Peyer's patch (tissue), 4 donors: ENCODE results near the gene GCKR. TPM values are rescaled to one million over a fixed set of nuclear protein-coding genes. Genes with fewer than 3 reads are reported as not detected.

Experiments used
- DNase-seq, 3 donors: peaks; one replicate each; pipeline ENCODE4 v3.0.0-alpha.2; 2017 to 2019
- H3K27ac ChIP-seq, 4 donors: fragments of 200-600 bp; sonication (generic); one replicate each; pipeline ENCODE4 v1.5.1; 2016 to 2019
- H3K27me3 ChIP-seq, 2 donors: fragments of 200-600 bp; sonication (generic); one replicate each; pipeline ENCODE4 v1.5.1; 2019
- H3K36me3 ChIP-seq, 3 donors: fragments of 200-600 bp; sonication (generic); one replicate each; pipeline ENCODE4 v1.5.1; 2016 to 2019
- H3K4me1 ChIP-seq, 4 donors: fragments of 200-600 bp; sonication (generic); one replicate each; pipeline ENCODE4 v1.5.1; 2016 to 2019
- H3K4me3 ChIP-seq, 4 donors: fragments of 200-600 bp; sonication (generic); 1 replicate in 3 of 4; 2 replicates in 1 of 4; pipeline ENCODE4 v1.5.1; 2016 to 2019; ENCODE audit warnings: mild to moderate bottlenecking in 1 of 4
- H3K9me3 ChIP-seq, 4 donors: fragments of 200-600 bp; sonication (generic); one replicate each; pipeline ENCODE4 v1.5.1; 2016 to 2019; ENCODE audit warnings: mild to moderate bottlenecking in 1 of 4
- POLR2A ChIP-seq, 2 donors: fragments of 450-650 bp; IDR thresholded peaks; one replicate each; pipeline ENCODE4 v1.5.1; 2017; ENCODE audit warnings: antibody characterized with exemption in 2 of 2, mild to moderate bottlenecking in 2 of 2, moderate library complexity in 2 of 2
- total RNA-seq, 4 donors: library from RNA; depleted of rRNA; stranded (reverse); fragments of >200 nt; gene quantifications; one replicate each; pipeline ENCODE4 v1.1.0, GENCODE V29; 2016
- TF ChIP-seq, protein P1 (sequence below), 6 experiments: fragments of 450-650 bp in 4 of 6; fragments of 200-600 bp in 2 of 6; sonication (generic) in 1 of 6; IDR thresholded peaks; one replicate each; pipeline ENCODE4 v1.5.1; 2017 to 2019; ENCODE audit warnings: antibody characterized with exemption in 6 of 6, mild to moderate bottlenecking in 3 of 6, moderate library complexity in 1 of 6

The GCKR gene
- total RNA-seq, 4 donors from 2014 or later: 0.53 to 0.94 TPM; not detected in 2

DNA sequence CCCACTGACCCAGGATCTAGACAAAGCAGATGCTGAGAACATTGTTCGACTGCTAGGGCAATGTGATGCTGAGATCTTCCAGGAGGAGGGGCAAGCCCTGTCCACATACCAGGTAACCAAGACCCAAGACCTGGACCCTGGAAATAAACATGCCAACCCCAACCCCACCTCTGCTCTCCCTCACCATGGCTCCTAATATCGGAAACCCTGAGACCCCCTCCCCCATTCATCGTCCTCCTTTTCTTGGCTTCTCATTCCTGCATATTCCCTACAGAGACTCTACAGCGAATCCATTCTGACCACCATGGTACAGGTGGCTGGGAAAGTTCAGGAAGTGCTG lies 619 bp downstream of the GCKR start:
- Histone ChIP-seq H3K36me3 (no peaks in the 10 kb centered on the region), H3K4me1 (peaks cover 0 to 10% (median 4%) of the 10 kb centered on the region in 4 donors), H3K27me3 (peaks cover 0 to 4% of the 10 kb centered on the region in 2 donors), H3K4me3 (peak overlapping the region in 1 of 4 donors; percentile 4), H3K9me3 (no peaks in the 10 kb centered on the region), H3K27ac (no peak overlapping the region)
- no peak for DNase-seq
- TF ChIP-seq POLR2A (IDR thresholded peaks at IDR 0.05): no peak
- TF ChIP-seq, protein P1, sequence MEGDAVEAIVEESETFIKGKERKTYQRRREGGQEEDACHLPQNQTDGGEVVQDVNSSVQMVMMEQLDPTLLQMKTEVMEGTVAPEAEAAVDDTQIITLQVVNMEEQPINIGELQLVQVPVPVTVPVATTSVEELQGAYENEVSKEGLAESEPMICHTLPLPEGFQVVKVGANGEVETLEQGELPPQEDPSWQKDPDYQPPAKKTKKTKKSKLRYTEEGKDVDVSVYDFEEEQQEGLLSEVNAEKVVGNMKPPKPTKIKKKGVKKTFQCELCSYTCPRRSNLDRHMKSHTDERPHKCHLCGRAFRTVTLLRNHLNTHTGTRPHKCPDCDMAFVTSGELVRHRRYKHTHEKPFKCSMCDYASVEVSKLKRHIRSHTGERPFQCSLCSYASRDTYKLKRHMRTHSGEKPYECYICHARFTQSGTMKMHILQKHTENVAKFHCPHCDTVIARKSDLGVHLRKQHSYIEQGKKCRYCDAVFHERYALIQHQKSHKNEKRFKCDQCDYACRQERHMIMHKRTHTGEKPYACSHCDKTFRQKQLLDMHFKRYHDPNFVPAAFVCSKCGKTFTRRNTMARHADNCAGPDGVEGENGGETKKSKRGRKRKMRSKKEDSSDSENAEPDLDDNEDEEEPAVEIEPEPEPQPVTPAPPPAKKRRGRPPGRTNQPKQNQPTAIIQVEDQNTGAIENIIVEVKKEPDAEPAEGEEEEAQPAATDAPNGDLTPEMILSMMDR (IDR thresholded peaks at IDR 0.05): no peak

DNA sequence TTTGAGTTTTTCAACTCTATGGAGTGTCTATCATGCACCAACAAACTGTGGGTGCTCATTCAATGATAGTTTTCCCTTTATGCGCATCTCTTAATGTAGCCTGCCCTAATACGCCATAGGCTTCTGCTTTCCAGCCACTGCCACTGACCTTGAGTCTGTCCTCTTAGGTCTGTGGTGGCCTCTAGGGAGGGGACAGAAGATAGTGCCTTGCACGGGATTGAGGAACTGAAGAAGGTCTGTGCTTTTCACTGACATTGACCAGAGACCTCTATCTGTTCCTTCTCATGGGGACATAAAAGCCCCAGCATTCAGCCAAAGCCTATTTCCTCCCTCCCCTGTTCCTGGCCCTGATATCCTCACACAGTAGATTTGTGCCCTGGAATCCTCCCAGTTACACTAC lies 2.3 kb downstream of the GCKR start:
- Histone ChIP-seq H3K4me3 (no peak overlapping the region), H3K36me3 (no peaks in the 10 kb centered on the region), H3K4me1 (peaks cover 0 to 10% (median 4%) of the 10 kb centered on the region in 4 donors), H3K9me3 (no peaks in the 10 kb centered on the region), H3K27me3 (peaks cover 0 to 4% of the 10 kb centered on the region in 2 donors), H3K27ac (no peak overlapping the region)
- no peak for TF ChIP-seq POLR2A (IDR thresholded peaks at IDR 0.05)
- TF ChIP-seq, protein P1 (IDR thresholded peaks at IDR 0.05): no peak
- no peak for DNase-seq

DNA sequence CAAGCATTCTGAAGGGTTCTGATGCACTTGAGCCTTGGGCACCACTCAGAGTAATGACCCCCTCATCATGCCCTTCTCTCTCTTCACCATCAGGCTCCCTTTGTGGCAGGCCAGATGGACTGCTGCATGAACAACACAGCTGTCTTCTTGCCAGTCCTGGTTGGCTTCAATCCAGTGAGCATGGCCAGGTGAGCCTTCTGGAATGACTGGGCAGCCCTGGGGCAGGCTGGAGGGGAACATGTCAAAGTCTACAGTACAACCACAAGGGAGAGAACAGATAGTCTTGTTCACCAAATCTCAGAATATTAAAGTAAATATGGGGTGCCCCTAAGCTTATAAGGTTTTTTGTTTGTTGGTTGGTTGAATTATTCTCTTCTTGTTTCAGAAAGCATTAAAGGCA lies 4.4 kb downstream of the GCKR start:
- TF ChIP-seq, protein P1 (IDR thresholded peaks at IDR 0.05): no peak
- TF ChIP-seq POLR2A (IDR thresholded peaks at IDR 0.05): no peak
- no peak for DNase-seq

DNA sequence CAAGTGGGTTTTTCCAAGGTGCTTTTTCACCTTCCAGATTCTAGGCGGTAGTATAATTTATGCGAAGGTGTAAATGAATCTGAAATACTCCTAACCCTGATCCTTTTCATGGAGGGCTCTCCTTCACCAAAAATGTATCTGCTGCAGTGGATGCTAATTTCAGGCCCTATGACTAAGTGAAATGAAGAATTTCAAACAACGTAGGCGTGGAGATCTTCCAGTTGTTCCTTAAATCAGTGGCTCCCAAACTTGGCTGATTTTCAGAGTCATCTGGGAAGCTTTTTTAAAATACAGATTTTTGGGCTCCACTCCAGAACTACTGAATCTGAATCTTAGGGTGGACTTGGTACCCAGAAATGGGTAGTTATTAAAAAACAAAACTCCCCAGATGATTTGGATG lies 5.5 kb downstream of the GCKR start:
- H3K9me3 ChIP-seq: no peaks in the 10 kb centered on the region
- no peak for DNase-seq
- no peak for TF ChIP-seq POLR2A (IDR thresholded peaks at IDR 0.05)
- TF ChIP-seq, protein P1 (IDR thresholded peaks at IDR 0.05): no peak
- no peaks in the 10 kb centered on the region for H3K36me3 ChIP-seq
- no peaks in the 10 kb centered on the region for H3K27me3 ChIP-seq
- no peak overlapping the region for H3K27ac ChIP-seq
- H3K4me3 ChIP-seq: no peak overlapping the region
- no peaks in the 10 kb centered on the region for H3K4me1 ChIP-seq

More for the DNA sequence above, 4.4 kb downstream of the GCKR start:
- Histone ChIP-seq H3K27me3 (no peaks in the 10 kb centered on the region), H3K4me3 (no peak overlapping the region), H3K9me3 (no peaks in the 10 kb centered on the region), H3K27ac (no peak overlapping the region), H3K36me3 (no peaks in the 10 kb centered on the region), H3K4me1 (peaks cover 0 to 3% (median 0%) of the 10 kb centered on the region in 4 donors)

DNA sequence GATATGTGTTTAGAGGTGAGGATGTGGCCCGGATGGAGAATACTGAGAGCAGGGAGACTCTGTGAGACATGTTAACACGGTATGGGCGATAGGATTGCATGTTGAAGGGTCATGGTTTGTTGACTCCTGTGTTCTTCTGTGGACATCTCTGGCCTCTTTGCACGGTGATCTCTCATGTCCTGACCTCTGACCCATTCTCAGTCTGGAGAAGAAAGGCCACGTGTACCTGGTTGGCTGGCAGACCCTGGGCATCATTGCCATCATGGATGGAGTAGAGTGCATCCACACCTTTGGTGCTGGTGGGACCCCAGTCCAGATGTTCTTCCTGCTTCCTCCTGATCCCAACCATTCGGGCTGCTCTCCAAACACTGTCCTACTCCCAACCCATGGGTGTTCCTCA lies 9.9 kb downstream of the GCKR start:
- TF ChIP-seq, protein P1 (IDR thresholded peaks at IDR 0.05): no peak
- no peak for TF ChIP-seq POLR2A (IDR thresholded peaks at IDR 0.05)
- no peaks in the 10 kb centered on the region for H3K4me1 ChIP-seq
- H3K36me3 ChIP-seq: no peaks in the 10 kb centered on the region
- no peaks in the 10 kb centered on the region for H3K27me3 ChIP-seq
- no peak overlapping the region for H3K4me3 ChIP-seq
- DNase-seq: no peak
- no peaks in the 10 kb centered on the region for H3K9me3 ChIP-seq
- H3K27ac ChIP-seq: no peak overlapping the region

DNA sequence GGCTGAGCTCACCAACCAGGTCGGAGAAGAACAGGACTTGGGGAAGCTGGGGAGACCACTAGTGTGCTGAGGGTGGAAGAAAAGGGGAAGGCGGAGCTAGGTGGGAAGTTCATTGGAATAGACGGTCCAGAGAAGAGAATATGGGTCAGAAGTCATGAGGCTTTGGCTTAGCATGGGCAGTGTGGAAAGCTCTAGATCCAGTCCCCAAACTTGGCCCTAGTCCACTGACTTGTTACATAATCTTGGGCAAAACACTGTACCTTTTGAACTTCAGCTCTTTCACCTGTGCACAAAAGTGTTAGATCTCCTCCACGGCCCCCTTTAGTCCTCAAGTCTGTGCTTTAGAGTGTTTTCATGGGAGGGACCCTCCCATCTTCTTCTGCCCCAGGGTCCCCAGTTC lies 10.7 kb downstream of the GCKR start:
- no peaks in the 10 kb centered on the region for H3K36me3 ChIP-seq
- H3K4me1 ChIP-seq: no peaks in the 10 kb centered on the region
- H3K4me3 ChIP-seq: no peak overlapping the region

More for the DNA sequence above, 10.7 kb downstream of the GCKR start:
- Histone ChIP-seq H3K27ac (no peak overlapping the region), H3K27me3 (no peaks in the 10 kb centered on the region), H3K9me3 (no peaks in the 10 kb centered on the region)
- TF ChIP-seq, protein P1 (IDR thresholded peaks at IDR 0.05): no peak
- no peak for TF ChIP-seq POLR2A (IDR thresholded peaks at IDR 0.05)
- DNase-seq: no peak
